GM18520 (cell line): ENCODE data around the gene DMKN.

ENCODE experiments used
- ATAC-seq: cut with Tn5 transposase; IDR thresholded peaks from one replicate; pipeline ENCODE4 v1.9.1; 2021; ENCODE audit not compliant: unreplicated experiment

Gene DMKN, protein sequence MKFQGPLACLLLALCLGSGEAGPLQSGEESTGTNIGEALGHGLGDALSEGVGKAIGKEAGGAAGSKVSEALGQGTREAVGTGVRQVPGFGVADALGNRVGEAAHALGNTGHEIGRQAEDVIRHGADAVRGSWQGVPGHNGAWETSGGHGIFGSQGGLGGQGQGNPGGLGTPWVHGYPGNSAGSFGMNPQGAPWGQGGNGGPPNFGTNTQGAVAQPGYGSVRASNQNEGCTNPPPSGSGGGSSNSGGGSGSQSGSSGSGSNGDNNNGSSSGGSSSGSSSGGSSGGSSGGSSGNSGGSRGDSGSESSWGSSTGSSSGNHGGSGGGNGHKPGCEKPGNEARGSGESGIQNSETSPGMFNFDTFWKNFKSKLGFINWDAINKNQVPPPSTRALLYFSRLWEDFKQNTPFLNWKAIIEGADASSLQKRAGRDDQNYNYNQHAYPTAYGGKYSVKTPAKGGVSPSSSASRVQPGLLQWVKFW

DNA sequence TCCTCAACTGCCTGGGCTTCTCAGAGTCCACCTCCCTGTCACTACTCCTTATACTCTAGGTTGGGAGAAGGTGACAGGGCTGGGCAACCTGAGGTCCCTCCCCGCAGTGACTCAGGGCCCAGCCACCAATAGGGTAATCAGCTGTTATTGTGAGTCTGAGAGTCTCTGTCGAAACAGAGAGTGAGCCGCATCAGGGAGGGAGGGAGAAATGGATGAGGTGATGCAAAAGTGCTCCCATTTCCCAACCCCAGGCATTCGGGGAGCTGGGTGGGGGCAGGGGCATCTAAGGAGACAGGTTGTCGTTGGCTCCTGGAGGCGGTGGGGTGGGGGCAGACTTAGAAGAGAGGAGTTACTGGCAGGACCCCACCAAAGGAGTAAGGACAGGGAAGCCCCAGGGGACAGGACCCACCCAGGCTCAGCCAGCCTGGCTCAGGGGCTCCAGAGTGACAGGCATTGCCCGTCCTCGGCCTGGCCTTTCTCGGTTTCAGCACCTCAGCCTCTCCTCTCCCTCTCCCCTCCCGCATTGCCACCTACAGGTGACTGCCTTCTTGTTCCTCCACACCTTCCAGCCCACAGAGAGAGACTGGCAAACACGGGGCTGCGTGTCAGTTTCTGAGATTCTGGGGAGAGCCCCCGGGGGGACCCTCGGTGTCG lies at the start of gene DMKN:
Gene DMKN, minus strand, starts transcription at position 22 of the 654 bp plus-strand sequence. CDS start 174 bp downstream, outside the sequence.
- no peak for ATAC-seq

DNA sequence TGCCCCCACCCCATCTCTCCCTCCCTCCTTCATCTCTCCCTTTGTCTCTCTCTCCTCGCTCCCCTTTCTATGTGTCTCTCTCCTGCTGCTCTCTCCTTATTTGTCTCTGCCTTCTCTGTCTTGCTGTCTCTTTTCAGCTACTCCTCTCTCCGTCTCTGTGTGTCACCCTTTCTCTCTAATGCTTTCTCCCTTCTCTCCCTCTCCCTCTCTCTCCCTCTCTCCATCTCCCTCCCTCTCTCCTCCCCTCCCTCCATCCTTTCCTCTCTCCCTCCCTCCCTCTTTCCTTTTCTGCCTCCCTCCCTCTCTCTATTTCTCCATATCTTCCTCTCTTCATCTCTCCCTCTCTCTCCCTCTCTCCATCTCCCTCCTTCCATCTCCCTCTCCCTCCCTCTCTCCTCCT lies 49.3 kb upstream of the DMKN start:
- ATAC-seq = no peak

DNA sequence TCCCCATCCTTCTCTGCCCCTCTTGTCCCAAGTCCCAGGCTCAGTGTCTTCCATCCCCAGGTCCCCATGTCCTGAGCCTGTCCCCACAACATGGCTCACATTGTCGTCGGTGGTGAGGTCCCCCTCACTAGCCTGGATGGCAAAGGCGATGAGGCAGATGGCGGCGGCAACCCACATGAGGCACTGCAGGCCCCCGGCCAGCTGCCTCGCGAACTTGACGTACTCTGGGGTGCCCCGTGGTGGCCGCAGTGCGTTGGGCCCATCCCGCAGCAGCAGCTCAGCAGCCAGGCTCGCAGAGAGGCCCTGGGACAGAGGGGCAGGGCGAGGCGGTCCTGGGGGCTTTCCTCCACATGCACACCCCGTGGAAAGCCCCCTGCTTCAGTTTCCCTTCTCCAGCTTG lies 48.9 kb upstream of the DMKN start:
- ATAC-seq = no peak

DNA sequence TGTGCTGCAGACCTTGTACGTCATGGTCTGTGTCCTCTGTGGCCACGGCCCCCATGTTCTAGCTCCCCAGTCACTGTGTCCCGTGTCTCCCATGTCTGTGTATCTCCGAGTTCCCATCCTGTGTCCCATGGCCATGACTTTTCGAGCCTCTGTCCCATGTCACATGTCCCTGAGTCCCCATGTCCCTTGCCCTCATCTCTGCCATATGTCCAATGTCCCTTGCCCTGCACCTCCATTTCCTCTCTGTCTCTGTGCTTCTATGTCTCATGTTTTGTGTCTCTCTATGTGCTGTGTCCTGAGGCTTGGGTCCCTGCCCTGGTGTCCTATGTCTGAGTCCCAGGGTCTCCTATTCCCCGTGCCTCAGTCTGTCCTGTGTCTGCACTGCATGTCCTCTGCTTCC lies 48.0 kb upstream of the DMKN start:
- ATAC-seq = no peak

DNA sequence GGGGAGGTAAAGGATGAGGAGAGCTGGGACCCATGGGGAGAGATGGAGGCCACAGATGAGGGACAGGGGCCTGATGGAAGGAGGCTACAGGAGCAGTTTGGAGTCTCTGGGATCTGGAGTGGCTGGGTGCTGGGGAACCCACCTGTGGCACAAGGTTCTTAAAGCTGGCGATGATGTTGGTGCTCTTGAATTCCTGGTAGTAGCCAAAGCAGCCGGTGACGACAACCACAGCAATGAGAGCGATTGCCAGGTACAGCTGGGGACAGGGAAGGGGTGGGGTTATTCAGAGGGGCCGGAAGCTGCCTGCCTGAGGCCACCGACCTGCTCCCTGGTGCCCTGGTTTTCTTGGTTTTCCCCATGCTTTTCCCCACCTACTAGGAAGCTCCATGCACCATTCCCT lies 47.2 kb upstream of the DMKN start:
- no peak for ATAC-seq

DNA sequence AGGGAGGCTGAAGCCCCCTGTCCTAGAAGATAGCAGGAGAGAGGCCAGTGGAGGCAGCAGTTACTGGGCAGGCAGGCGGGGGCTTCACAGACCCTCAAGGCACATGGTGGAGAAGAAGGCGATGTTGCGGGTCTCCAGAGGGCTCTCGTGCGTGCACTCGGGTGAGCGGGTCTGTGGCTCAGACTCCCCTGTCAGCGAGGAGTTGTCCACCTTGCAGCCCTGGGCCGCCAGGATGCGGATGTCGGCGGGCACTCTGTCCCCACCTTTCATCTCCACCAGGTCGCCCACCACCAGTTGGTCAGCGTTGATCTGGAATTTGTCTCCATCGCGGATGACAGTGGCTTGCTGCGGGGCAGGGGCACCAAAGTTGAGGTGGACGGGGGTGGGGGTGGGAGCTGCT lies 46.8 kb upstream of the DMKN start:
- ATAC-seq = no peak

DNA sequence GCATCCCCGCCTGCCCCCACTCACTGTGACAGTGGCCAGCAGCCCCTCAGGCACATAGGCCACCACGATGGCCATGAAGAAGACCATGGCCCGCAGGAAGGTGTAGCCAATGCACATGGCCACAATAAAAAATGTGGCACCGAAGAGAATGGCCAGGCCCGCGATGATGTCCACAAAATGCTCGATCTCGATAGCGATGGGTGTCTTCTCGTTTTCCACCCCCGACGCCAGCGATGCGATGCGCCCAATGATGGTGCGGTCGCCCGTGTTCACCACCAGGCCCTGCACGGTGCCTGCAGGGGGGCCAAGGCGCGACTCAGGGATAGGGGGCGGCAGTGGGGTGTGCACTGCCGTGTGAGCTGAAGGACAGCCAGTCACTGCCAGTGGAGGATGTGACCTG lies 46.3 kb upstream of the DMKN start:
- no peak for ATAC-seq

DNA sequence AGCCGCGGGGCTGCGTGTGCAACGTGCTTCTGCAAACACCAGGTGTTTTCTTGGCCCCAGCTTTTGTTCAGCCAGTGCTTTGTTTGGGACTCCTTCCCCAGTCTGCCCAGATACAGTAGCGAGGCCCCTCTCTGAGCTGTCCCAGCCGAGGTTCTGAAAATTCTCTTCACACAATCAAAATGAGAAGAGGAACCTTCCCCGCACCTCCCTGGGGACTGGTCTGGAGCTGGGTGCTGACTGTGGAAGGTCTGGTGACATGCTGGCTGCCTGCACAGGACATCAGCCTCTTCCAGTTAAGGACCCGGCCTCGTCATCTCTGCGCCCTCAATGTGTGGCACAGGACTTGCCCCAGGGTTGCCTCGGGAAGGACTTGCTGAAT lies 45.8 kb upstream of the DMKN start:
- no peak for ATAC-seq

DNA sequence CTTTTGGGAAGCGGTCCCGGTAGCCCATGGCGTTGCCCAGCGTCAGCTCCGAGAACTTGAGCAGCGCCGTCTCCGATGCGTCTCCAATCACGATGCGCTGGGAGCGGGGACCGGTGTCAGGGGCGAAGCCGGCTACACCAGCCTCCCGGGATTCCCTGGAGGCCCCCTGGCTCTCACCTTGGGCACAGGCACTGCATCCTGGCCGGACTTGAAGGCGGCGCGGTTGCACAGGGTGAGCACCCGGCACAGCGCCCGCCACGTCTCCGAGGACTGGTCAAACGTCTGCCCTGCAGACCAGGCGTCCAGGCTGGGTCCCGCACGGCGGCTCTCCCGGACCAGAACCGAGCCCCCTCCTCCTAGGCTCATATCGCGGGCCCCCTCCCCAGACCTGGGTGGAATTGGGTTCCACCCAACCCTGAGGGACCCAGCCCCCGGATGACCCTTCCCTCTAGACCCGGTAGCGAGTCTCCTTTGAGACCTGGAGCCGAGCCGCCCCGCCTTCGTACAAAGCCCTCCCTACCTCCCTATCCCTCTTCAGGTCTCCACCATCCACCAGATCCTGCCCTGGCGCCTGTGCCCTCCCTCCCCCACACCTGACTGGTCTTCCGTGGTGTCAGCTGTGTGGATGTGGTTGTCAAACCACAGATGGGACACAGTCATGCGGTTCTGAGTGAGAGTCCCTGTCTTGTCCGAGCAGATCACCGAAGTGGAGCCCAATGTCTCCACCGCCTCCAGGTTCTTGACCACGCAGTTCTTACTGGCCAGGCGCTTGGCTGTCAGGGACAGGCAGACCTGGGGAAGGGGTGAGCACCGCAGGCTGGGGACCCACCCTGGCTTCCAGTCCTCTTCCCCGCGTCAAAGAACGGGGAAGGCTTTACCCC lies 45.2 kb upstream of the DMKN start:
- no peak for ATAC-seq

DNA sequence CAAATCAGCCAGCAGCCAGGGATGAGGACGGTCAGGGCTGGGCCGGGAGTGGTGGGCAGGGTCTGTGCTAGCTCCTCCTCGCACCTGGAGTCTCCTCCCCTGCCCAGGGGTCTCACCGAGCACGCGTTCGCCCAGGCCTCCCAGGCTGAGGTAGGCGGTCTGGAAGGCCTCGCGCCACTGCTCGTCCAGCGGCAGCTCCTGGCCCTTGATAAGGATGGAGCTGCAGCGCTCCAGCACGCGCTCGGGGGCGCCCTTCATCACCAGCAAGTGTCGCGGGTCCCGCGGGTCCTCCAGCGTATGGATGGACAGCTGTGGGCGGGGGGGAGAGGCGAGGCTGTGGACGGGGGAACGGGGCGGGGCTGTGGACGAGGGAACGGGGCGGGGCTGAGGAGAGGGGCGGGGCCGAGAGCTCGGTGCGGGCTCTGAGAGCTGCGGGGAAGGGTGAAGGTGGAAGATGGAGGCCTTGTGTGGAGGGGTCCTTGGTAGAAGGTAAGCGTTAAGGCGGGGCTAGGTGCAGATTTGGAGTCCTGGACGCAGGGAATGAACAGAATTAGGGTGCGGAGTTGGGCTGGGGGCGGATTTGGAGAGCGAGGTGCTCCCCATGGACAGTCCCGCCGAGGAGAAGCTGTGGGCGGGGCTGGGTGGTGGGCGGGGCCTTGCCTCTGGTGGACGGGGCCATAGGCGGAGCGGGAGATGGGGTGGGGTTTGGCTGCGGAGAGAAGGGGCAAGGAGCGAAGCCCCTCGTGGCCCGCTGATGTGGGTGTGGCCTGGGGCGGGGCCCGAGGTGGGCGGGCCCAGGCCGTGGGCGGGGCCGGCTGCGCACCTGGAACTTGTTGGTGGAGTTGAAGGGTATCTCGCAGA lies 44.3 kb upstream of the DMKN start:
- no peak for ATAC-seq

DNA sequence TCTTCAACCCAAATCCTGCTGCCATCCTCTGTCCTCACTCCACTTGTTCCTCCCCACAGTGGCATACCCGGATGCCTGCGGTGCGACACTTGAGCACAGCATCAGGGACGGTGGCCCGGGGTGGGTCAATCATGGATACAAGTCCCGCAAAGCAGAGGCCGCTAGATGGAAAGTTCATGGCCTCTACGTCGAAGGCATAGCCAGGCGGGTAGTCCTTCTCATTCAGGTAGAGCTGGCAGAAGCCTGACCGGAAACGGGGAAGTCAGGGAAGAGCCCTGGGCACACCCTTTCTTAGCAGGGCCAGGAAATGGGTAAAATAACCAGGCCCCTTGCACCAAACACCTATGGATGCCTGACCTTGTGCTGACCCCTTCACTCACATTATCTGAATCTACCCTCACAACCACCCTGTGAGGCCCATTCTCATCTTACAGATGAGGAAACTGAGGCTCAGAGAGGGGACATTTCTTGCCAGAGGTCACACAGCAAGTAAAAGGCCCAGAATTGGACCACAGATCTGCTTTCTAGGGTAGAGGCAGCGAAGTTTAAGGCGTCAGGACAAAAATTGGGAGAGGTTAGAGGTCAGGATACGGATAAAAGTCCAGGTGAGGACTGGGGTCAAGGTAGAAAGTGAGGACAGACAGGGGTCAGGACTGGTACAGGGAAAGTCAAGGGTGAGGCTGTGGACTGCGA lies 43.5 kb upstream of the DMKN start:
- no peak for ATAC-seq

DNA sequence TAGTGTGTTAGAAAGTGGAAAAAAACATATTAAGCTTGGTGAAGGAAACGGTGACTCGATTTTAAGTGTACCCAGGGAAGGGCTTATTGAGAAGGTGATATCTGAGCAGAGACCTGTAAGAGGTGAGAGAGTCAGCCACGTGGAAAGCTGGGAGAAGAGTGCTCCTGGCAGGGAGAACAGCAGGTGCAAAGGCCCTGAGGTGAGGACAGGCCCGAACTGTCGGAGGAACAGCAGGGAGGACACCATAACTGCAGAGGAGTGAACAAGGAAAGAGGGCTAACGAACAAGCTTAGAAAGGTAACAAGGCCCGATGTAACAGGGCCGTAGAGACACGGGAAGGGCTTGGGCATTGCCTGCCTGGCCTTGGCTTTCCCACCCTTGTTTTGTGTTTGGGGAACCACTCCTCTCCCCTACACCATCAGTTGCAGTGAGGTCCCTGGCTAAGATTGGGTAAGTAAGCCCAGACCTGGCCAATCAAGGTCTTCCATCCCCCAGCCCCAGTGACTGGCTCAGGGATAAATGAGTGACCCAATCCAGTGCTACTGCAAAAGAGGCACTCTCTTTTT lies 42.7 kb upstream of the DMKN start:
- no peak for ATAC-seq

DNA sequence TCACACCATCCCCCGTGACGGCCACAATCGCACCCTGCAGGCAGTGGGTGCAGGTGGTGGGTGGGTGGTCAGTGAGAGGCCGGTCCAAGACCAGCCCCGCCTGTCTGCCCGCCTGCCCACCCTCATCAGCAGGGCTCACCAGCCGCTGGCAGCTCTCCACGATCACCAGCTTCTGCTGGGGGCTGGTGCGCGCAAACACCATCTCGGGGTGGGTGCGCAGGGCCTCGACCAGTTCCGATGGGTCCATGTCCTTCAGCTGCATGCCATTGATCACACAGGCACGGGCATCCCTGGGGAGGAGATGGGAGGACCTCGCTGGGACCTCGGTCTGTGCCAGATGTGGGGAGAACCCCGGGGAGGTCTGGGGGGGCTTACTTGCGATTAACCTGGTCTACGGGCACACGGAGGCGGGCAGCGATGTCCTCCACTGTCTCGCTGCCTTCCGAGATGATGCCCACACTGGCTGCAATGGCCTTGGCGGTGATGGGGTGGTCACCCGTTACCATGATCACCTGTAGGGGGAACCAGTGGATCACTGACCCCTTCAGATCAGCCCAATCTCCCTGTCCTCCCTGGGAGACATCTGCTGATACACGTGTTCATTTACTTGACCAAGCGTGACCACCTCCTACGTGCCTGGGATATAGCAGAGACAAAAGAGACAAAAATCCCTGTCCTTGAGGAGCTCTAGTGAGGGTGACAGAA lies 42.0 kb upstream of the DMKN start:
- no peak for ATAC-seq

DNA sequence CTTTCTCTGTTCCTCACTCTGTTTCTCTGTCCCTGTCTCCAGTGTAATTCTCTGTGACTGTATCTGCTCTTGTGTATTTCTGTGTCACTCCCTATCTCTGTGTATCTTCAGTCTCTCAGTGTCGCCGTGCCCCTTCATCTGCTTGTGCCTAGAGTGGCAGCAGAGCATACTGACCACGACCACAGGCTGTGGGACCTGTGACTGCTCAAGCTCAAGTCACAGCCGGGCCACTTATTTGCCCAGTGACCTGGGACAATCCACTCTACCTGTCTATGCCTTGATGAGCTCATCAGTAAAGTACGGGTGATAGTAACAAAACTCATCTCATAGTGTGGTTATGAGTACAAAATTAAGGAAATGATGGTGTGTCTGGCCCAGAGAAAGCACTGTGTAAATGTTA lies 40.6 kb upstream of the DMKN start:
- no peak for ATAC-seq

DNA sequence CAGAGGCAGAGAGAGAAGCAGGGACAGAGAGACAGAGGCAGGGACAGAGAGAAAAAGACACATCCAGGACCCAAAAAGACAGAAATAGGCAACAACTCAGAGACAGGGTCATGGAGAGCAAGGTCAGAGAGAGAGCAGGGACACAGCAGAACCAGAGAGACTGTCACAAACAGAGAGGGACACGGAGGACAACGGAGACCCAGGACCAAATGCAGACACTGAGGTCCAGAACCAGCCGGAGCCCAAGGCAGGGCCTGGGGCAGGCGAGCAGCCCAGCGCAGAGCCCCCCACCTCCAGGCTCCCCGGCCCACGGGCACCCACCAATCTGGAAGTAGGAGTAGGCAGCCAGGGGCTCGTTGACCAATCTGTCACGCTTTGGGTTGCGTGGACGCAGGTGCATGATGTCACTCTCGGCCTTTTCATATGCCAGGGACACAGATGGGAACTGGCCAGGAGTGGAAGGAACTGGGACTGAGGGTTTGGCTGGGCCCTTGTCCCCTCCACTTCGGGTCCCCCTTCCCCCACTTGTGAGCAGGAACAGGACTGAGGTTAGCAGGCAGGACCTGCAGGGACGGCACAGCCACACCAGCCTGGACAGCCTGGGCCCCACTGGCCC lies 40.0 kb upstream of the DMKN start:
- no peak for ATAC-seq

DNA sequence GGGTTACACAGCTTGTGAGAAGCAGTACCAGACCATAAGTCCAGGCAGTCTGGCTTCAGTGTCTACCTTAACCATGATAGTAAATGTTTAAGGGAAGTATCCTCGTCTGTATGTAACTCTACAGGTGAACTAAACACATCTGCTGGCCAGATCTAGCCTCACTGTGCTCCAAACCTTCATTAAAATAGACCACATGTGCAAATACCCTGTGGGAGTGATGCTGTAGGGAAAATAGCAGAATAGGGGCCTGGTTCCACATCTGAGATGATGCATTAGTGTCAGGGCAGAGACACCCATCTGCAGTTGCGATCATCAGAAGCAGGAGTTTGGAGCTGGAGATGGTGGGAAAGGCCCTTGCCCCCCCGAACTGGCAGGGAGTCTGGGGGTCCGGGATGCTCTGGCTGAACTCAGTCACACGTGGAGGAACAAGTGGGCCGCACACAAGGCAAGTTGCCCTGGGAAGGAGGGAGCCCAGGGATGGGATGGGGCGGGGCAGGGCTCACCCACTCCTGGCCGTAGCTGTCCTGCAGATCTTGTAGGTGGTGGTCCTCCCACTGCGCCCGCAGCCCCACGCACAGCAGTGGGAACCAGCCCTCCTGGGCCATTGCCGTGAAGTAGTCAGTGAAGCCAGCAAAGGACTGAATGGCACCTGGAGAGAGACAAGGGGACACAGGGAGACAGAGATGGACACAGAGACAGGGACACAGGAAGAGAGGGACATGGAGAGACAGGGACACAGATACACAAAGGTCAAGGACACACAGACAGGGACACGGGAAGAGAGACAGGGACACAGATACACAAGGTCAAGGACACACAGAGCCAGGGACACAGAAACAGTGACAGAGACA lies 39.3 kb upstream of the DMKN start:
- ATAC-seq = no peak

DNA sequence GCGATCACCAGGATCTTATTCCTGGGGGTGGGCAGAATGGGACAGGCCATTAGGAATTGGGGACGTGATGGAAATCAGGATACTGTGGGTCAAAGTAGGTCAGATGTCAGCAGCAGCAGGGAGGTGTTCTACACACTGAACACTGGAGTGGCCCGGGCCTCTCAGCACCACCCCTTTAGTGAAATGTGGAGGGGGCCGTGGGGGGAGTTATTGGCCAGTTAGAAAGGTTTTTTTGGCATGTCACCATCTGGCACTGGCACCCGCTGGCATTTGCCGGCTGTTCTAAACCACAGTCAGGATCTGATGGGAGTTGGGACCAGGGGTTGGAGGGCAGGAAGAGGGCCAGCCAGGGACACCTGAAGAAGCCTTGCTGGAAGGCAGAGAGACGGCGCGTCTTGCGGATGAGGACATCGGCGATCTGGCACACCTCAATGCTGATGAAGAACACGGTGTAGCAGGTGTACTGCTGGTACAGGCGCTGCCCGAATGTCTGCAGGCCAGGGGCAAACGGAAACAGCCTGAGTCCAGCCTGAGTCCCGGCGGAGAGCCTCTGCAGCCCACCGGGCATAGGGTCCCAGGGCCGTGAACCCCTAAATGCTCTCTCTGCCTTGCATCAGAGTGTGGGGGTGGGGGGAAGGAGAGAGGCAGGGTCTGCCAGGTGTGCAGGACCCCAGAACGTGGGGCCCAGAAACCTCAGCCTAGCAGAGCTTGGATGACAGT lies 37.8 kb upstream of the DMKN start:
- ATAC-seq = no peak
